Trophoblast cell (in vitro differentiated cells and primary cell): ENCODE results near the gene SFRP5.

Experiments
- DNase-seq, 2 donors: peaks; one replicate each; pipeline ENCODE4 v3.0.0-alpha.2; 2016
- H2AFZ ChIP-seq: 2 replicates; pipeline ENCODE4 v1.6.1; 2013; ENCODE audit warnings: low read length, moderate library complexity, mild to moderate bottlenecking; ENCODE audit not compliant: insufficient read depth, poor library complexity
- H2AK5ac ChIP-seq: 2 replicates; pipeline ENCODE4 v1.6.1; 2013; ENCODE audit warnings: mild to moderate bottlenecking, low read length
- H2BK120ac ChIP-seq: 2 replicates; pipeline ENCODE4 v1.6.1; 2013; ENCODE audit warnings: low read length, mild to moderate bottlenecking, moderate library complexity; ENCODE audit not compliant: insufficient read depth, poor library complexity
- H2BK12ac ChIP-seq: 2 replicates; pipeline ENCODE4 v1.6.1; 2013; ENCODE audit warnings: mild to moderate bottlenecking, low read length, moderate library complexity
- H2BK5ac ChIP-seq: 2 replicates; pipeline ENCODE4 v1.6.1; 2013; ENCODE audit warnings: low read length, low read depth, moderate library complexity, mild to moderate bottlenecking; ENCODE audit not compliant: poor library complexity
- H3K14ac ChIP-seq: 2 replicates; pipeline ENCODE4 v1.6.1; 2013; ENCODE audit warnings: mild to moderate bottlenecking, low read length
- H3K18ac ChIP-seq: 2 replicates; pipeline ENCODE4 v1.6.1; 2013; ENCODE audit warnings: mild to moderate bottlenecking, low read length
- H3K23ac ChIP-seq: 2 replicates; pipeline ENCODE4 v1.6.1; 2013; ENCODE audit warnings: low read length
- H3K27ac ChIP-seq: 2 replicates; pipeline ENCODE4 v1.5.1; 2013; ENCODE audit warnings: low read depth, mild to moderate bottlenecking, inconsistent platforms, low read length, moderate library complexity
- H3K27me3 ChIP-seq: 2 replicates; pipeline ENCODE4 v1.6.1; 2013; ENCODE audit warnings: inconsistent platforms, mild to moderate bottlenecking, low read length, moderate library complexity; ENCODE audit not compliant: insufficient read depth
- H3K36me3 ChIP-seq, 2 experiments: 1 replicate in 1 of 2; 2 replicates in 1 of 2; pipeline ENCODE4 v1.6.1; 2013; ENCODE audit warnings: low read length in 2 of 2, mild to moderate bottlenecking in 2 of 2, moderate library complexity in 1 of 2; ENCODE audit not compliant: insufficient read depth in 2 of 2, control insufficient read depth in 1 of 2
- H3K4ac ChIP-seq: 2 replicates; pipeline ENCODE4 v1.6.1; 2013; ENCODE audit warnings: low read depth, mild to moderate bottlenecking, low read length, moderate library complexity
- H3K4me1 ChIP-seq, 2 experiments: 1 replicate in 1 of 2; 2 replicates in 1 of 2; pipeline ENCODE4 v1.6.1; 2013; ENCODE audit warnings: low read length in 2 of 2, mild to moderate bottlenecking in 2 of 2, moderate library complexity in 1 of 2; ENCODE audit not compliant: insufficient read depth in 2 of 2, control insufficient read depth in 1 of 2
- H3K4me2 ChIP-seq: 2 replicates; pipeline ENCODE4 v1.6.1; 2013; ENCODE audit warnings: inconsistent platforms, mild to moderate bottlenecking, low read length, moderate library complexity
- H3K4me3 ChIP-seq: 2 replicates; pipeline ENCODE4 v1.5.1; 2013; ENCODE audit warnings: mild to moderate bottlenecking, low read depth, low read length, inconsistent platforms
- H3K79me1 ChIP-seq: one replicate; pipeline ENCODE4 v1.6.1; 2013; ENCODE audit warnings: low read length
- H3K79me2 ChIP-seq: 2 replicates; pipeline ENCODE4 v1.6.1; 2013; ENCODE audit warnings: low read length, mild to moderate bottlenecking; ENCODE audit not compliant: control insufficient read depth, insufficient read depth, poor library complexity
- H3K9ac ChIP-seq: 2 replicates; pipeline ENCODE4 v1.6.1; 2013; ENCODE audit warnings: mild to moderate bottlenecking, low read length
- H3K9me3 ChIP-seq: 2 replicates; pipeline ENCODE4 v1.6.1; 2013; ENCODE audit warnings: low read depth, mild to moderate bottlenecking, control low read depth, inconsistent platforms, low read length; ENCODE audit not compliant: insufficient read depth
- H4K12ac ChIP-seq: 2 replicates; pipeline ENCODE4 v1.6.1; 2013; ENCODE audit warnings: low read depth, mild to moderate bottlenecking, low read length, moderate library complexity
- H4K8ac ChIP-seq: 2 replicates; pipeline ENCODE4 v1.6.1; 2013; ENCODE audit warnings: low read depth, mild to moderate bottlenecking, low read length, moderate library complexity
- H4K91ac ChIP-seq: one replicate; pipeline ENCODE4 v1.6.1; 2013; ENCODE audit warnings: low read depth, mild to moderate bottlenecking, low read length, moderate library complexity
- WGBS: extraction: QIAGEN DNeasy Blood & Tissue Kit; methylation state at CpG from one replicate; pipeline ENCODE4 v1.1.7; 2013; ENCODE audit warnings: missing lambda C conversion rate; ENCODE audit not compliant: insufficient read length, insufficient coverage; ENCODE audit errors: extremely low coverage; 5-methylcytosine and 5-hydroxymethylcytosine counted together

SFRP5 gene

GRCh38 chr10:97744405-97745035, 27.3 kb downstream of the SFRP5 start:
- Histone ChIP-seq H3K23ac (no peak overlapping the region), H3K9me3 (no peaks in the 10 kb centered on the region), H3K14ac (no peak overlapping the region), H3K79me1 (no peaks in the 10 kb centered on the region), H3K79me2 (no peaks in the 10 kb centered on the region), H2AK5ac (no peak overlapping the region), H3K4me1 (no peaks in the 10 kb centered on the region), H2BK120ac (no peak overlapping the region), H3K4ac (no peak overlapping the region), H2BK12ac (no peak overlapping the region), H3K18ac (no peak overlapping the region), H4K12ac (no peak overlapping the region), H3K27me3 (no peaks in the 10 kb centered on the region), H3K36me3 (peaks cover 26 to 43% of the 10 kb centered on the region in 2 experiments), H4K8ac (no peak overlapping the region), H3K27ac (no peak overlapping the region), H3K4me3 (no peak overlapping the region), H3K4me2 (no peak overlapping the region), H2BK5ac (no peak overlapping the region), H3K9ac (no peak overlapping the region), H2AFZ (no peak overlapping the region), H4K91ac (no peak overlapping the region)
- DNase-seq, result no peak
- no CpG with 5 or more reads among the region's 15 CpGs for WGBS

GRCh38 chr10:97743169-97743943, 28.4 kb downstream of the SFRP5 start:
- no peak overlapping the region for H3K27ac ChIP-seq
- no peak overlapping the region for H2BK5ac ChIP-seq
- H3K4me1 ChIP-seq, result no peaks in the 10 kb centered on the region
- H4K12ac ChIP-seq, result no peak overlapping the region
- H2BK12ac ChIP-seq, result no peak overlapping the region
- H3K4me2 ChIP-seq, result no peak overlapping the region
- no peak overlapping the region for H3K18ac ChIP-seq
- H3K79me2 ChIP-seq, result no peaks in the 10 kb centered on the region
- H3K9ac ChIP-seq, result no peak overlapping the region
- DNase-seq, result peak in 1 of 2 donors; percentile 49
- no peak overlapping the region for H2AFZ ChIP-seq
- H3K9me3 ChIP-seq, result peaks cover 1% of the 10 kb centered on the region
- no peak overlapping the region for H4K91ac ChIP-seq
- no peak overlapping the region for H3K4ac ChIP-seq
- no peak overlapping the region for H3K14ac ChIP-seq
- no peak overlapping the region for H3K4me3 ChIP-seq
- no CpG with 5 or more reads among the region's 10 CpGs for WGBS
- peaks cover 26 to 40% of the 10 kb centered on the region in 2 experiments for H3K36me3 ChIP-seq
- H2AK5ac ChIP-seq, result no peak overlapping the region
- no peaks in the 10 kb centered on the region for H3K27me3 ChIP-seq
- H3K23ac ChIP-seq, result no peak overlapping the region
- H4K8ac ChIP-seq, result no peak overlapping the region
- no peaks in the 10 kb centered on the region for H3K79me1 ChIP-seq
- no peak overlapping the region for H2BK120ac ChIP-seq

- Histone ChIP-seq H3K14ac (no peak overlapping the region), H2BK120ac (no peak overlapping the region), H3K23ac (no peak overlapping the region), H4K8ac (no peak overlapping the region), H3K18ac (no peak overlapping the region), H3K9ac (no peak overlapping the region), H3K4ac (no peak overlapping the region), H2AFZ (no peak overlapping the region), H3K79me2 (peaks cover 9% of the 10 kb centered on the region), H4K91ac (no peak overlapping the region), H2BK12ac (no peak overlapping the region), H3K4me1 (peaks cover 6 to 9% of the 10 kb centered on the region in 2 experiments), H3K36me3 (peaks cover 18 to 31% of the 10 kb centered on the region in 2 experiments), H3K9me3 (peaks cover 4% of the 10 kb centered on the region), H4K12ac (no peak overlapping the region), H2AK5ac (no peak overlapping the region), H3K4me2 (no peak overlapping the region), H2BK5ac (no peak overlapping the region), H3K79me1 (peaks cover 6% of the 10 kb centered on the region), H3K4me3 (no peak overlapping the region), H3K27me3 (no peaks in the 10 kb centered on the region), H3K27ac (no peak overlapping the region)
- DNase-seq, result no peak
- no CpG with 5 or more reads among the region's 2 CpGs for WGBS
These were observed 31.2 kb downstream of the SFRP5 start for GRCh38 chr10:97740613-97741012.

- Histone ChIP-seq H2BK12ac (no peak overlapping the region), H3K18ac (no peak overlapping the region), H3K4ac (no peak overlapping the region), H3K14ac (no peak overlapping the region), H3K9ac (no peak overlapping the region), H2AK5ac (no peak overlapping the region), H3K9me3 (peaks cover 4% of the 10 kb centered on the region), H3K27me3 (no peaks in the 10 kb centered on the region), H3K79me2 (peaks cover 9% of the 10 kb centered on the region), H4K91ac (no peak overlapping the region), H3K23ac (no peak overlapping the region), H2BK120ac (no peak overlapping the region), H2AFZ (no peak overlapping the region), H3K4me3 (no peak overlapping the region), H3K27ac (no peak overlapping the region), H4K8ac (no peak overlapping the region), H4K12ac (no peak overlapping the region), H2BK5ac (no peak overlapping the region), H3K4me1 (peaks cover 6 to 9% of the 10 kb centered on the region in 2 experiments), H3K36me3 (peaks cover 13 to 20% of the 10 kb centered on the region in 2 experiments), H3K79me1 (peaks cover 6% of the 10 kb centered on the region), H3K4me2 (no peak overlapping the region)
- DNase-seq, result no peak
- no CpG with 5 or more reads among the region's 4 CpGs for WGBS
These were observed 33.2 kb downstream of the SFRP5 start for GRCh38 chr10:97738616-97739015.
